Nephron (organoid): ENCODE results near the gene RABGAP1.
A peak's percentile ranks its signal among the peaks of the same experiment; 100 is the strongest.

Experiments used
- H3K27ac Mint-ChIP-seq, 3 experiments: 2 replicates each; pipeline ENCODE4 v1.8.0; 2020; ENCODE audit warnings: mixed read lengths in 3 of 3, mild to moderate bottlenecking in 2 of 3, moderate library complexity in 1 of 3
- H3K27me3 Mint-ChIP-seq: 2 replicates; pipeline ENCODE4 v1.8.0; 2021; ENCODE audit warnings: low read depth, mild to moderate bottlenecking, moderate library complexity, mixed read lengths
- H3K36me3 Mint-ChIP-seq: 2 replicates; pipeline ENCODE4 v1.8.0; 2020; ENCODE audit warnings: low read depth, mixed read lengths
- H3K4me1 Mint-ChIP-seq: 2 replicates; pipeline ENCODE4 v1.8.0; 2020; ENCODE audit warnings: mixed read lengths
- H3K4me3 Mint-ChIP-seq, 3 experiments: 2 replicates each; pipeline ENCODE4 v1.8.0; 2020; ENCODE audit warnings: mild to moderate bottlenecking in 3 of 3, mixed read lengths in 3 of 3, moderate library complexity in 2 of 3
- H3K9me3 Mint-ChIP-seq: 2 replicates; pipeline ENCODE4 v1.8.0; 2020; ENCODE audit warnings: mixed read lengths
- TF ChIP-seq, protein P1 (sequence below), 3 experiments: fragments of 200-600 bp; sonication (generic); IDR thresholded peaks; one replicate each; pipeline ENCODE4 v1.5.0; 2021; ENCODE audit warnings: antibody characterized with exemption in 3 of 3; ENCODE audit not compliant: unreplicated experiment in 3 of 3

RABGAP1 gene

DNA sequence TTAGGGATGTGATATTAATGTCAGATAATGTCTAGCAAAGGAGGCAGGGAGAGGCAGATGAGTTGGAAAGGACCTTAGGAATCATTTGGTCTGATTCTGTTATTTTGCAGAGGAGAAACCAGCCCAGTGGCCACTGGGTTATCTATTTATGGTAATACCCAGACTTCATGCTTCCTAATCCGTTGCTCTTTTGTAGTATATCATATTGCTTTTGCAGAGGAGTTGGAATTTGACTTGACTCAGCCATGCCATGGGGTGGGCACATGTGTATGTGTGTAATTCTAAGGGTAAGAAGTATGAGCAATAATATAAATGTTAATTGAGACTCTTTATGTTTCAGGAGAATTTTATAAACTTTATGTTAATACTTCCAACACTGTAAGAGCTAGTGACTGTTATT, 100.0 kb downstream of the RABGAP1 start:
- Mint-ChIP-seq H3K4me1 (peaks cover 16% of the 10 kb centered on the region), H3K27me3 (no peaks in the 10 kb centered on the region), H3K4me3 (no peak overlapping the region), H3K9me3 (peaks cover 2% of the 10 kb centered on the region), H3K27ac (no peak overlapping the region), H3K36me3 (peaks cover 31% of the 10 kb centered on the region)
- TF ChIP-seq, protein P1, sequence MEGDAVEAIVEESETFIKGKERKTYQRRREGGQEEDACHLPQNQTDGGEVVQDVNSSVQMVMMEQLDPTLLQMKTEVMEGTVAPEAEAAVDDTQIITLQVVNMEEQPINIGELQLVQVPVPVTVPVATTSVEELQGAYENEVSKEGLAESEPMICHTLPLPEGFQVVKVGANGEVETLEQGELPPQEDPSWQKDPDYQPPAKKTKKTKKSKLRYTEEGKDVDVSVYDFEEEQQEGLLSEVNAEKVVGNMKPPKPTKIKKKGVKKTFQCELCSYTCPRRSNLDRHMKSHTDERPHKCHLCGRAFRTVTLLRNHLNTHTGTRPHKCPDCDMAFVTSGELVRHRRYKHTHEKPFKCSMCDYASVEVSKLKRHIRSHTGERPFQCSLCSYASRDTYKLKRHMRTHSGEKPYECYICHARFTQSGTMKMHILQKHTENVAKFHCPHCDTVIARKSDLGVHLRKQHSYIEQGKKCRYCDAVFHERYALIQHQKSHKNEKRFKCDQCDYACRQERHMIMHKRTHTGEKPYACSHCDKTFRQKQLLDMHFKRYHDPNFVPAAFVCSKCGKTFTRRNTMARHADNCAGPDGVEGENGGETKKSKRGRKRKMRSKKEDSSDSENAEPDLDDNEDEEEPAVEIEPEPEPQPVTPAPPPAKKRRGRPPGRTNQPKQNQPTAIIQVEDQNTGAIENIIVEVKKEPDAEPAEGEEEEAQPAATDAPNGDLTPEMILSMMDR (IDR thresholded peaks at IDR 0.05; ENCODE audit: unreplicated experiment in 3 of 3), result no peak

- H3K27me3 Mint-ChIP-seq, result no peaks in the 10 kb centered on the region
- peaks cover 2% of the 10 kb centered on the region for H3K9me3 Mint-ChIP-seq
- TF ChIP-seq, protein P1 (IDR thresholded peaks at IDR 0.05; ENCODE audit: unreplicated experiment in 3 of 3), result no peak
- no peak overlapping the region for H3K27ac Mint-ChIP-seq
- H3K36me3 Mint-ChIP-seq, result peaks cover 31% of the 10 kb centered on the region
- no peak overlapping the region for H3K4me3 Mint-ChIP-seq
- H3K4me1 Mint-ChIP-seq, result peaks cover 18% of the 10 kb centered on the region
Observed at GRCh38 chr9:123041489-123041888, 100.7 kb downstream of the RABGAP1 start.

GRCh38 chr9:123043081-123043939, 102.5 kb downstream of the RABGAP1 start:
- Mint-ChIP-seq H3K27me3 (no peaks in the 10 kb centered on the region), H3K9me3 (peaks cover 2% of the 10 kb centered on the region), H3K36me3 (peaks cover 31% of the 10 kb centered on the region), H3K4me1 (peaks cover 14% of the 10 kb centered on the region), H3K4me3 (no peak overlapping the region), H3K27ac (no peak overlapping the region)
- TF ChIP-seq, protein P1 (IDR thresholded peaks at IDR 0.05; ENCODE audit: unreplicated experiment in 3 of 3), result no peak

GRCh38 chr9:123044586-123044985, 103.8 kb downstream of the RABGAP1 start:
- Mint-ChIP-seq H3K9me3 (peaks cover 2% of the 10 kb centered on the region), H3K4me3 (no peak overlapping the region), H3K4me1 (peaks cover 22% of the 10 kb centered on the region), H3K27me3 (no peaks in the 10 kb centered on the region), H3K36me3 (peaks cover 31% of the 10 kb centered on the region), H3K27ac (peak overlapping the region in 1 of 3 experiments; percentile 7)
- TF ChIP-seq, protein P1 (IDR thresholded peaks at IDR 0.05; ENCODE audit: unreplicated experiment in 3 of 3), result no peak

GRCh38 chr9:123046406-123047195, 105.8 kb downstream of the RABGAP1 start:
- Mint-ChIP-seq H3K4me3 (no peak overlapping the region), H3K27ac (peak overlapping the region in 1 of 3 experiments; percentile 3), H3K4me1 (peaks cover 21% of the 10 kb centered on the region), H3K9me3 (peaks cover 2% of the 10 kb centered on the region), H3K36me3 (peaks cover 27% of the 10 kb centered on the region), H3K27me3 (no peaks in the 10 kb centered on the region)
- TF ChIP-seq, protein P1 (IDR thresholded peaks at IDR 0.05; ENCODE audit: unreplicated experiment in 3 of 3), result no peak
